PC-3 (cell line): ENCODE data around the gene WDFY4.

Experiments used
- CTCF ChIP-seq: fragments of 300-600 bp; sonication (generic); conservative IDR thresholded peaks from 2 replicates; pipeline ENCODE4 v1.5.1; 2017; ENCODE audit warnings: antibody characterized with exemption, low read depth, mild to moderate bottlenecking, low read length
- EZH2 ChIP-seq: fragments of 300-600 bp; sonication (generic); IDR thresholded peaks from one replicate; pipeline ENCODE4 v1.6.1; 2017; ENCODE audit warnings: antibody characterized with exemption, mild to moderate bottlenecking, low read length; ENCODE audit not compliant: unreplicated experiment

- TF ChIP-seq CTCF: no peak
- TF ChIP-seq EZH2: no peak
Measured at GRCh38 chr10:48736596-48736995, 51.9 kb downstream of the WDFY4 start.
